GM23248 (cell line): ENCODE data around the gene CD6.

ENCODE experiments used
- EZH2 ChIP-seq: fragments of 200-600 bp; sonication (generic); IDR thresholded peaks from 2 replicates; pipeline ENCODE4 v1.6.1; 2018; ENCODE audit warnings: antibody characterized with exemption, mild to moderate bottlenecking; ENCODE audit not compliant: insufficient read depth, poor library complexity, severe bottlenecking
- EZH2phosphoT487 ChIP-seq: fragments of 200-600 bp; sonication (generic); IDR thresholded peaks from 2 replicates; pipeline ENCODE4 v1.6.1; 2018; ENCODE audit warnings: antibody characterized with exemption, moderate library complexity, mild to moderate bottlenecking, low read depth; ENCODE audit not compliant: insufficient read depth

GRCh38 chr11:60954421-60954820 is 17.1 kb upstream of the CD6 start:
- no peak for TF ChIP-seq EZH2phosphoT487
- TF ChIP-seq EZH2 = no peak
